HCT116 (cell line): ENCODE results near the gene FADD. TPM values are rescaled to one million over a fixed set of nuclear protein-coding genes. Genes with fewer than 3 reads are reported as not detected.

Experiments
- ATAC-seq: fragments of 200-7000 bp; cut with Tn5 transposase; 2 replicates; pipeline ENCODE4 v1.9.1; 2020; ENCODE audit warnings: mild to moderate bottlenecking, moderate library complexity
- BruUV-seq: library from RNA; stranded (reverse); fragments of 400-500 nt; replicated peaks from 2 replicates; lab custom pipeline; 2021; lab: Mats Ljungman, UMichigan
- CTCF ChIA-PET: fragments of 300-600 bp; sonication (Branson Sonifier 250); formaldehyde crosslinking; loops from one replicate; lab custom pipeline; 2021; ENCODE audit warnings: antibody characterized with exemption; lab: Charles Lee
- POLR2A ChIA-PET: fragments of 300-600, 350-600 bp; sonication (Branson Sonifier 250); formaldehyde crosslinking; loops from one replicate; lab custom pipeline; 2021; ENCODE audit warnings: antibody characterized with exemption; lab: Charles Lee
- RAD21 ChIA-PET, 2 experiments: fragments of 300-600 bp; sonication (Branson Sonifier 250); formaldehyde crosslinking; loops; one replicate each; lab custom pipeline; 2023; ENCODE audit warnings: low total read pairs in 2 of 2; ENCODE audit not compliant: uncharacterized antibody in 2 of 2, unreplicated experiment in 2 of 2, low non-redundant PET in 1 of 2; lab: Charles Lee
- DNase-seq: peaks from one replicate; pipeline ENCODE4 v3.0.0-alpha.2; 2010; ENCODE audit warnings: low read depth, low spot score
- H2AFZ ChIP-seq: fragments of 200-600 bp; shearing (Covaris generic), sonication (generic); 2 replicates; pipeline ENCODE4 v1.6.1; 2017; ENCODE audit warnings: low read depth, mixed run types, mixed read lengths, antibody characterized with exemption, low read length; ENCODE audit not compliant: poor library complexity, severe bottlenecking
- H3K27ac ChIP-seq: 2 replicates; pipeline ENCODE4 v1.5.1; 2012; ENCODE audit warnings: low read depth, low read length
- H3K27me3 ChIP-seq: fragments of 200-600 bp; sonication (generic); 2 replicates; pipeline ENCODE4 v1.6.1; 2016; ENCODE audit warnings: mixed run types, low read length, mixed read lengths; ENCODE audit not compliant: insufficient read depth
- H3K36me3 ChIP-seq, 2 experiments: fragments of 200-500 bp in 1 of 2; fragments of 200-600 bp in 1 of 2; sonication (Bioruptor generic) in 1 of 2; sonication (generic) in 1 of 2; 2 replicates each; pipeline versions ENCODE4 v1.5.1 to v1.6.1; 2014 to 2016; ENCODE audit warnings: low read length in 2 of 2, inconsistent platforms in 1 of 2, mixed read lengths in 1 of 2, mixed run types in 1 of 2; ENCODE audit not compliant: insufficient read depth in 2 of 2, control insufficient read depth in 1 of 2
- H3K4me1 ChIP-seq, 2 experiments: fragments of 200-600 bp in 1 of 2; sonication (generic) in 1 of 2; 2 replicates each; pipeline versions ENCODE4 v1.5.1 to v1.6.1; 2012 to 2017; ENCODE audit warnings: low read length in 2 of 2, inconsistent platforms in 1 of 2, mild to moderate bottlenecking in 1 of 2, mixed read lengths in 1 of 2, mixed run types in 1 of 2, moderate library complexity in 1 of 2; ENCODE audit not compliant: insufficient read depth in 2 of 2, control insufficient read depth in 1 of 2
- H3K4me2 ChIP-seq: fragments of 200-600 bp; sonication (generic); 2 replicates; pipeline ENCODE4 v1.6.1; 2017; ENCODE audit warnings: mixed run types, low read length, mixed read lengths
- H3K4me3 ChIP-seq, 2 experiments: fragments of 200-600 bp in 1 of 2; sonication (generic) in 1 of 2; replicated peaks in 1 of 2; 2 replicates each; pipeline ENCODE4 v1.5.1; 2011 to 2016; ENCODE audit warnings: low read length in 2 of 2, control low read depth in 1 of 2, low read depth in 1 of 2, mild to moderate bottlenecking in 1 of 2, mixed read lengths in 1 of 2, mixed run types in 1 of 2
- H3K79me2 ChIP-seq: fragments of 200-600 bp; sonication (generic); 2 replicates; pipeline ENCODE4 v1.6.1; 2017; ENCODE audit warnings: mild to moderate bottlenecking, mixed run types, low read length, moderate library complexity, mixed read lengths; ENCODE audit not compliant: insufficient read depth
- H3K9ac ChIP-seq: fragments of 200-600 bp; sonication (generic); 2 replicates; pipeline ENCODE4 v1.6.1; 2016; ENCODE audit warnings: low read length, mixed read lengths
- H3K9me2 ChIP-seq: fragments of 200-600 bp; sonication (generic), shearing (Covaris generic); 2 replicates; pipeline ENCODE4 v1.6.1; 2017; ENCODE audit warnings: mixed run types, mild to moderate bottlenecking, moderate library complexity; ENCODE audit not compliant: insufficient read depth
- H3K9me3 ChIP-seq, 2 experiments: fragments of 200-500 bp in 1 of 2; fragments of 200-600 bp in 1 of 2; sonication (Bioruptor generic) in 1 of 2; sonication (generic) in 1 of 2; 2 replicates each; pipeline ENCODE4 v1.6.1; 2014 to 2017; ENCODE audit warnings: low read length in 2 of 2, mixed read lengths in 2 of 2, inconsistent platforms in 1 of 2, low read depth in 1 of 2, mild to moderate bottlenecking in 1 of 2, mixed run types in 1 of 2, moderate library complexity in 1 of 2; ENCODE audit not compliant: control insufficient read depth in 1 of 2, insufficient read depth in 1 of 2
- H4K20me1 ChIP-seq: fragments of 200-600 bp; sonication (generic), shearing (Covaris generic); 2 replicates; pipeline ENCODE4 v1.6.1; 2017; ENCODE audit warnings: mixed run types, mild to moderate bottlenecking, moderate library complexity; ENCODE audit not compliant: insufficient read depth
- CBX3 ChIP-seq: IDR thresholded peaks from 2 replicates; pipeline ENCODE4 v1.6.1; 2012; ENCODE audit warnings: low read depth
- EGR1 ChIP-seq: IDR thresholded peaks from 2 replicates; pipeline ENCODE4 v1.6.1; 2012; ENCODE audit warnings: low read depth
- ELF1 ChIP-seq: IDR thresholded peaks from 2 replicates; pipeline ENCODE4 v1.6.1; 2012; ENCODE audit warnings: low read depth, borderline replicate concordance
- POLR2AphosphoS5 ChIP-seq: IDR thresholded peaks from 2 replicates; pipeline ENCODE4 v1.6.1; 2011; ENCODE audit warnings: mild to moderate bottlenecking, low read depth, low read length, moderate library complexity
- RAD21 ChIP-seq: IDR thresholded peaks from 2 replicates; pipeline ENCODE4 v1.6.1; 2012; ENCODE audit warnings: low read depth, mild to moderate bottlenecking
- SIN3A ChIP-seq: IDR thresholded peaks from 2 replicates; pipeline ENCODE4 v1.6.1; 2012; ENCODE audit warnings: low read depth
- SP1 ChIP-seq: IDR thresholded peaks from 2 replicates; pipeline ENCODE4 v1.6.1; 2012; ENCODE audit warnings: low read depth
- SRF ChIP-seq: IDR thresholded peaks from 2 replicates; pipeline ENCODE4 v1.6.1; 2012; ENCODE audit warnings: low read depth
- YY1 ChIP-seq: IDR thresholded peaks from 2 replicates; pipeline ENCODE4 v1.6.1; 2011; ENCODE audit warnings: low read length, low read depth, moderate library complexity, mild to moderate bottlenecking; ENCODE audit not compliant: insufficient replicate concordance; ENCODE audit errors: extremely low read depth
- ZFX ChIP-seq: fragments of 450-650 bp; IDR thresholded peaks from 2 replicates; pipeline ENCODE4 v1.6.1; 2017
- ZNF274 ChIP-seq: fragments of 200-500 bp; sonication (Bioruptor generic); IDR thresholded peaks from 2 replicates; pipeline ENCODE4 v1.6.1; 2014; ENCODE audit warnings: mild to moderate bottlenecking, low read depth, low read length, inconsistent platforms
- intact Hi-C: fragments of 100-400 bp; cut with micrococcal nuclease; formaldehyde crosslinking; loops from 2 replicates; pipeline ENCODE4 v1.10.0; 2022
- total RNA-seq: library from RNA; stranded (reverse); gene quantifications from one replicate; pipeline ENCODE4 v1.2.1, GENCODE V29; 2021; ENCODE audit not compliant: unreplicated experiment
- TF ChIP-seq, protein P1 (sequence below): IDR thresholded peaks from 2 replicates; pipeline ENCODE4 v1.6.1; 2012; ENCODE audit warnings: low read depth
- TF ChIP-seq, protein P2 (sequence below): IDR thresholded peaks from 2 replicates; pipeline ENCODE4 v1.6.1; 2011; ENCODE audit warnings: mild to moderate bottlenecking, low read length, moderate library complexity; ENCODE audit not compliant: insufficient replicate concordance; ENCODE audit errors: extremely low read depth

The FADD gene
- total RNA-seq, 1 experiment from 2014 or later, result 26.7 TPM

DNA sequence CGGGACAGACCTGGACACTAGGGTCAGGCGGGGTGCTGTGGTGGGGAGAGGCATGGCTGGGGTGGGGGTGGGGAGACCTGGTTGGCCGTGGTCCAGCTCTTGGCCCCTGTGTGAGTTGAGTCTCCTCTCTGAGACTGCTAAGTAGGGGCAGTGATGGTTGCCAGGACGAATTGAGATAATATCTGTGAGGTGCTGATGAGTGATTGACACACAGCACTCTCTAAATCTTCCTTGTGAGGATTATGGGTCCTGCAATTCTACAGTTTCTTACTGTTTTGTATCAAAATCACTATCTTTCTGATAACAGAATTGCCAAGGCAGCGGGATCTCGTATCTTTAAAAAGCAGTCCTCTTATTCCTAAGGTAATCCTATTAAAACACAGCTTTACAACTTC is 3.9 kb downstream of the FADD start:
- CTCF ChIA-PET, result no interaction called here

DNA sequence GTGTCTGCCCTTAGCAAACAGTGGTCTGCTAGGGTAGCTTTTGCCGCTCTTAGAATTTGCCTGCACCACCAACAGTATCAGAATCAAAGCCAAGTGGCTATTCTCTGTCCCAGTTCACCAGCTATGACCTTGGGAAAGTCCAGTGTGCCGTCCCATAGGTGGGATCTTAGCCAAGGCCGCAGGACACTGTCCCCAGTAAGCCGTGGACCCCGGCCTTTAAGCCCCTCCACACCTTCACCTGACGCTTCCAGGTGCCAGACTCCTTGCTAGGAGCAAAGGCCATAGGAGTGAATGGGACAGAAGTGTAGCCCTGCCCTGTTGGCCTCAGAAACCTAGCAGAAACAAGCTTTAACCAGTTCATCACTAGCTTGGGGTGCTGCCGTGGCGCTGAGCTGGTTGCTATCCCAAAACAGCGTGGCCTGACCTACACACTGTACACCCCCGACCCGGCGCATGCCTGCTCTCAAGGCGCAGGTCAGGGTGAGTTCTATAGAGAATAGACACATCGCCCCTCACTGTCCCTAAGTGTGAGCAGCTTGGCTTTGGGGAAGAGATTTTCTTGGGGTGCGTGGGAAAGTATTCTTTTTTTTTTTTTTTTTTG is 4.5 kb downstream of the FADD start:
- peaks cover 3 to 16% of the 10 kb centered on the region in 2 experiments; a peak in 3 of 4 replicates for H3K4me1 ChIP-seq
- H3K9ac ChIP-seq, result no peak overlapping the region
- no peak overlapping the region for H2AFZ ChIP-seq
- ATAC-seq, result no peak
- intact Hi-C loops, result no loop called here
- no peak overlapping the region for H3K27ac ChIP-seq
- peaks cover 20 to 26% of the 10 kb centered on the region in 2 experiments; a peak in 2 of 4 replicates for H3K36me3 ChIP-seq
- no peaks in the 10 kb centered on the region for H3K27me3 ChIP-seq
- ChIA-PET RAD21 (no interaction called here), POLR2A (no interaction called here), CTCF (no interaction called here)
- H4K20me1 ChIP-seq, result no peaks in the 10 kb centered on the region; the same call in 1 of the 2 replicates
- H3K9me2 ChIP-seq, result no peaks in the 10 kb centered on the region
- no peak for DNase-seq
- no peak overlapping the region for H3K4me2 ChIP-seq
- no peak overlapping the region for H3K4me3 ChIP-seq
- H3K9me3 ChIP-seq, result no peaks in the 10 kb centered on the region
- peaks cover 45% of the 10 kb centered on the region for H3K79me2 ChIP-seq
- BruUV-seq, result no TSS peak
- TF ChIP-seq ELF1 (no peak), ZFX (no peak), POLR2AphosphoS5 (no peak; the same call in 1 of the 2 replicates), ZNF274 (no peak), SIN3A (no peak), SP1 (no peak), EGR1 (no peak), SRF (no peak), RAD21 (no peak)
- TF ChIP-seq, protein P1, sequence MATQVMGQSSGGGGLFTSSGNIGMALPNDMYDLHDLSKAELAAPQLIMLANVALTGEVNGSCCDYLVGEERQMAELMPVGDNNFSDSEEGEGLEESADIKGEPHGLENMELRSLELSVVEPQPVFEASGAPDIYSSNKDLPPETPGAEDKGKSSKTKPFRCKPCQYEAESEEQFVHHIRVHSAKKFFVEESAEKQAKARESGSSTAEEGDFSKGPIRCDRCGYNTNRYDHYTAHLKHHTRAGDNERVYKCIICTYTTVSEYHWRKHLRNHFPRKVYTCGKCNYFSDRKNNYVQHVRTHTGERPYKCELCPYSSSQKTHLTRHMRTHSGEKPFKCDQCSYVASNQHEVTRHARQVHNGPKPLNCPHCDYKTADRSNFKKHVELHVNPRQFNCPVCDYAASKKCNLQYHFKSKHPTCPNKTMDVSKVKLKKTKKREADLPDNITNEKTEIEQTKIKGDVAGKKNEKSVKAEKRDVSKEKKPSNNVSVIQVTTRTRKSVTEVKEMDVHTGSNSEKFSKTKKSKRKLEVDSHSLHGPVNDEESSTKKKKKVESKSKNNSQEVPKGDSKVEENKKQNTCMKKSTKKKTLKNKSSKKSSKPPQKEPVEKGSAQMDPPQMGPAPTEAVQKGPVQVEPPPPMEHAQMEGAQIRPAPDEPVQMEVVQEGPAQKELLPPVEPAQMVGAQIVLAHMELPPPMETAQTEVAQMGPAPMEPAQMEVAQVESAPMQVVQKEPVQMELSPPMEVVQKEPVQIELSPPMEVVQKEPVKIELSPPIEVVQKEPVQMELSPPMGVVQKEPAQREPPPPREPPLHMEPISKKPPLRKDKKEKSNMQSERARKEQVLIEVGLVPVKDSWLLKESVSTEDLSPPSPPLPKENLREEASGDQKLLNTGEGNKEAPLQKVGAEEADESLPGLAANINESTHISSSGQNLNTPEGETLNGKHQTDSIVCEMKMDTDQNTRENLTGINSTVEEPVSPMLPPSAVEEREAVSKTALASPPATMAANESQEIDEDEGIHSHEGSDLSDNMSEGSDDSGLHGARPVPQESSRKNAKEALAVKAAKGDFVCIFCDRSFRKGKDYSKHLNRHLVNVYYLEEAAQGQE, result no peak

More for the DNA sequence above, 3.9 kb downstream of the FADD start:
- BruUV-seq, result no TSS peak
- peaks cover 45% of the 10 kb centered on the region for H3K79me2 ChIP-seq
- no peak overlapping the region for H3K4me2 ChIP-seq
- TF ChIP-seq SIN3A, result no peak
- no peak for TF ChIP-seq CBX3
- TF ChIP-seq, protein P2, sequence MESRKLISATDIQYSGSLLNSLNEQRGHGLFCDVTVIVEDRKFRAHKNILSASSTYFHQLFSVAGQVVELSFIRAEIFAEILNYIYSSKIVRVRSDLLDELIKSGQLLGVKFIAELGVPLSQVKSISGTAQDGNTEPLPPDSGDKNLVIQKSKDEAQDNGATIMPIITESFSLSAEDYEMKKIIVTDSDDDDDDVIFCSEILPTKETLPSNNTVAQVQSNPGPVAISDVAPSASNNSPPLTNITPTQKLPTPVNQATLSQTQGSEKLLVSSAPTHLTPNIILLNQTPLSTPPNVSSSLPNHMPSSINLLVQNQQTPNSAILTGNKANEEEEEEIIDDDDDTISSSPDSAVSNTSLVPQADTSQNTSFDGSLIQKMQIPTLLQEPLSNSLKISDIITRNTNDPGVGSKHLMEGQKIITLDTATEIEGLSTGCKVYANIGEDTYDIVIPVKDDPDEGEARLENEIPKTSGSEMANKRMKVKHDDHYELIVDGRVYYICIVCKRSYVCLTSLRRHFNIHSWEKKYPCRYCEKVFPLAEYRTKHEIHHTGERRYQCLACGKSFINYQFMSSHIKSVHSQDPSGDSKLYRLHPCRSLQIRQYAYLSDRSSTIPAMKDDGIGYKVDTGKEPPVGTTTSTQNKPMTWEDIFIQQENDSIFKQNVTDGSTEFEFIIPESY, result no peak
- no peak for TF ChIP-seq YY1
- no peak overlapping the region for H2AFZ ChIP-seq
- H3K4me3 ChIP-seq, result no peak overlapping the region
- no peaks in the 10 kb centered on the region; the same call in 1 of the 2 replicates for H4K20me1 ChIP-seq
- ChIA-PET RAD21 (no interaction called here), POLR2A (no interaction called here)
- H3K27ac ChIP-seq, result no peak overlapping the region
- no peaks in the 10 kb centered on the region for H3K27me3 ChIP-seq
- no peak for DNase-seq
- no peak for ATAC-seq
- peaks cover 7 to 23% of the 10 kb centered on the region in 2 experiments; a peak in 3 of 4 replicates for H3K4me1 ChIP-seq
- H3K9me3 ChIP-seq, result no peaks in the 10 kb centered on the region
- H3K36me3 ChIP-seq, result peaks cover 20 to 26% of the 10 kb centered on the region in 2 experiments; a peak in 2 of 4 replicates
- H3K9me2 ChIP-seq, result no peaks in the 10 kb centered on the region
- H3K9ac ChIP-seq, result no peak overlapping the region
- intact Hi-C loops, result no loop called here
